IMR-90 (cell line): Measurements from ENCODE around the gene TMEM131. TPM values are rescaled to one million over a fixed set of nuclear protein-coding genes. Genes with fewer than 3 reads are reported as not detected.

Experiments
- ATAC-seq: fragments of 200-7000 bp; cut with Tn5 transposase; 2 replicates; pipeline ENCODE4 v1.9.1; 2020; ENCODE audit warnings: low read depth, mild to moderate bottlenecking, moderate library complexity
- BruUV-seq: library from RNA; stranded (reverse); fragments of 400-500 nt; replicated peaks from 2 replicates; lab custom pipeline; 2021; lab: Mats Ljungman, UMichigan
- CTCF ChIA-PET: fragments of 300-600 bp; formaldehyde crosslinking; extraction: SDS; loops from one replicate; lab custom pipeline; 2021; ENCODE audit warnings: antibody characterized with exemption; lab: Yijun Ruan, JAX
- POLR2A ChIA-PET: fragments of 300-600 bp; sonication (Branson Sonifier 250); formaldehyde crosslinking; loops from one replicate; lab custom pipeline; 2022; ENCODE audit warnings: antibody characterized with exemption; ENCODE audit not compliant: unreplicated experiment; lab: Charles Lee
- DNase-seq: peaks from one replicate; pipeline ENCODE4 v3.0.0; 2013
- H2AFZ ChIP-seq: replicated peaks from 2 replicates; pipeline ENCODE3; 2013; ENCODE audit warnings: low read length, mild to moderate bottlenecking; ENCODE audit not compliant: poor library complexity
- H2AK5ac ChIP-seq: 2 replicates; pipeline ENCODE4 v1.6.1; 2013; ENCODE audit warnings: low read depth, low read length, inconsistent platforms
- H2AK9ac ChIP-seq: replicated peaks from 2 replicates; pipeline ENCODE3; 2013; ENCODE audit warnings: mild to moderate bottlenecking, low read depth, low read length, moderate library complexity; ENCODE audit not compliant: poor library complexity
- H2BK120ac ChIP-seq: 2 replicates; pipeline ENCODE4 v1.6.1; 2013; ENCODE audit warnings: low read depth, low read length, inconsistent platforms
- H2BK15ac ChIP-seq: 3 replicates; pipeline ENCODE4 v1.6.1; 2013; ENCODE audit warnings: low read depth, low read length, inconsistent platforms
- H2BK20ac ChIP-seq: 2 replicates; pipeline ENCODE4 v1.6.1; 2013; ENCODE audit warnings: low read depth, mild to moderate bottlenecking, inconsistent platforms, low read length, moderate library complexity
- H2BK5ac ChIP-seq: 2 replicates; pipeline ENCODE4 v1.6.1; 2013; ENCODE audit warnings: mild to moderate bottlenecking, low read depth, low read length, inconsistent platforms; ENCODE audit not compliant: poor library complexity, severe bottlenecking
- H3K14ac ChIP-seq: replicated peaks from 2 replicates; pipeline ENCODE4 v1.6.1; 2013; ENCODE audit warnings: low read depth, low read length, inconsistent platforms
- H3K18ac ChIP-seq: 2 replicates; pipeline ENCODE4 v1.6.1; 2013; ENCODE audit warnings: low read depth, low read length, control low read depth
- H3K23ac ChIP-seq: 2 replicates; pipeline ENCODE4 v1.6.1; 2013; ENCODE audit warnings: low read depth, low read length, inconsistent platforms
- H3K27ac ChIP-seq: 2 replicates; pipeline ENCODE4 v1.5.1; 2013; ENCODE audit warnings: mild to moderate bottlenecking, control low read depth, low read length; ENCODE audit not compliant: insufficient read depth
- H3K27me3 ChIP-seq: 2 replicates; pipeline ENCODE4 v1.6.1; 2013; ENCODE audit warnings: low read length; ENCODE audit not compliant: control insufficient read depth, insufficient read depth
- H3K36me3 ChIP-seq: 2 replicates; pipeline ENCODE4 v1.6.1; 2013; ENCODE audit warnings: low read length, mixed read lengths; ENCODE audit not compliant: control insufficient read depth, insufficient read depth
- H3K4ac ChIP-seq: 2 replicates; pipeline ENCODE4 v1.6.1; 2013; ENCODE audit warnings: low read depth, low read length, inconsistent platforms
- H3K4me1 ChIP-seq: 2 replicates; pipeline ENCODE4 v1.6.1; 2013; ENCODE audit warnings: low read length, mixed read lengths; ENCODE audit not compliant: control insufficient read depth, insufficient read depth
- H3K4me2 ChIP-seq: 2 replicates; pipeline ENCODE4 v1.6.1; 2013; ENCODE audit warnings: low read depth, mild to moderate bottlenecking, control low read depth, low read length, moderate library complexity
- H3K4me3 ChIP-seq: 2 replicates; pipeline ENCODE4 v1.5.1; 2013; ENCODE audit warnings: low read depth, mild to moderate bottlenecking, control low read depth, low read length, moderate library complexity; ENCODE audit not compliant: insufficient read depth
- H3K56ac ChIP-seq: 2 replicates; pipeline ENCODE4 v1.6.1; 2013; ENCODE audit warnings: low read length, inconsistent platforms; ENCODE audit not compliant: insufficient read depth; ENCODE audit errors: extremely low read depth
- H3K79me1 ChIP-seq, 2 experiments: 2 replicates each; pipeline ENCODE4 v1.6.1; 2013; ENCODE audit warnings: low read length in 2 of 2, inconsistent platforms in 1 of 2, low read depth in 1 of 2
- H3K9ac ChIP-seq: 2 replicates; pipeline ENCODE4 v1.6.1; 2013; ENCODE audit warnings: low read depth, low read length, control low read depth
- H3K9me1 ChIP-seq: 2 replicates; pipeline ENCODE4 v1.6.1; 2013; ENCODE audit warnings: low read length, inconsistent platforms; ENCODE audit not compliant: insufficient read depth
- H3K9me3 ChIP-seq: 2 replicates; pipeline ENCODE4 v1.6.1; 2013; ENCODE audit warnings: low read length; ENCODE audit not compliant: control insufficient read depth, insufficient read depth
- H4K20me1 ChIP-seq: 2 replicates; pipeline ENCODE4 v1.6.1; 2013; ENCODE audit warnings: low read length, inconsistent platforms; ENCODE audit not compliant: insufficient read depth
- H4K5ac ChIP-seq: 2 replicates; pipeline ENCODE4 v1.6.1; 2013; ENCODE audit warnings: mild to moderate bottlenecking, low read depth, low read length, control low read depth
- H4K8ac ChIP-seq, 2 experiments: 2 replicates each; pipeline ENCODE4 v1.6.1; 2013; ENCODE audit warnings: low read depth in 2 of 2, low read length in 2 of 2, control low read depth in 1 of 2, inconsistent platforms in 1 of 2
- H4K91ac ChIP-seq: 2 replicates; pipeline ENCODE4 v1.6.1; 2013; ENCODE audit warnings: low read depth, low read length, inconsistent platforms; ENCODE audit not compliant: insufficient read depth
- BHLHE40 ChIP-seq: fragments of 150-350 bp; IDR thresholded peaks from 2 replicates; pipeline ENCODE4 v1.6.1; 2016; ENCODE audit warnings: mild to moderate bottlenecking, low read depth, low read length
- CEBPB ChIP-seq: IDR thresholded peaks from 2 replicates; pipeline ENCODE4 v1.6.1; 2012; ENCODE audit warnings: low read depth, low read length, improper control_type of control experiment
- CHD1 ChIP-seq: IDR thresholded peaks from 2 replicates; pipeline ENCODE4 v1.6.1; 2012; ENCODE audit warnings: low read depth, low read length, improper control_type of control experiment
- CTCF ChIP-seq: conservative IDR thresholded peaks from 2 replicates; pipeline ENCODE4 v1.5.1; 2012; ENCODE audit warnings: mild to moderate bottlenecking, low read depth, low read length, improper control_type of control experiment
- FOS ChIP-seq: fragments of 150-350 bp; IDR thresholded peaks from 2 replicates; pipeline ENCODE4 v1.6.1; 2016; ENCODE audit warnings: low read depth, low read length
- MAZ ChIP-seq: IDR thresholded peaks from 2 replicates; pipeline ENCODE4 v1.6.1; 2012; ENCODE audit warnings: low read depth, mild to moderate bottlenecking, low read length, improper control_type of control experiment, moderate library complexity, borderline replicate concordance
- MXI1 ChIP-seq: IDR thresholded peaks from 2 replicates; pipeline ENCODE4 v1.6.1; 2012; ENCODE audit warnings: low read depth, mild to moderate bottlenecking, low read length, moderate library complexity, borderline replicate concordance
- POLR2A ChIP-seq: IDR thresholded peaks from 2 replicates; pipeline ENCODE4 v1.6.1; 2012; ENCODE audit warnings: mild to moderate bottlenecking, low read depth, low read length
- RAD21 ChIP-seq: IDR thresholded peaks from 2 replicates; pipeline ENCODE4 v1.6.1; 2012; ENCODE audit warnings: low read length, improper control_type of control experiment
- RCOR1 ChIP-seq: IDR thresholded peaks from 2 replicates; pipeline ENCODE4 v1.6.1; 2012; ENCODE audit warnings: mild to moderate bottlenecking, low read length, improper control_type of control experiment; ENCODE audit not compliant: insufficient replicate concordance
- RFX5 ChIP-seq: IDR thresholded peaks from 2 replicates; pipeline ENCODE4 v1.8.0; 2012; ENCODE audit warnings: low read depth, mild to moderate bottlenecking, low read length, moderate library complexity
- SMC3 ChIP-seq: fragments of 150-350 bp; IDR thresholded peaks from 2 replicates; pipeline ENCODE4 v1.6.1; 2016; ENCODE audit warnings: low read depth, mild to moderate bottlenecking, antibody characterized with exemption, low read length, moderate library complexity
- USF2 ChIP-seq: fragments of 150-350 bp; IDR thresholded peaks from 2 replicates; pipeline ENCODE4 v1.6.1; 2017; ENCODE audit warnings: mild to moderate bottlenecking, antibody characterized with exemption, low read length, low read depth
- WGBS, 2 experiments: methylation state at CpG; one replicate each; pipeline versions ENCODE4 v1.1.5 to v1.1.7; 2013; ENCODE audit warnings: missing lambda C conversion rate in 2 of 2; ENCODE audit not compliant: insufficient read length in 1 of 2; ENCODE audit errors: extremely low coverage in 2 of 2; 5-methylcytosine and 5-hydroxymethylcytosine counted together
- dilution Hi-C: fragments of 300-500 bp; cut with HindIII; formaldehyde crosslinking; loops from one replicate; pipeline ENCODE4 v1.14.3; 2018; ENCODE audit warnings: low sequenced_read_pairs; ENCODE audit not compliant: unreplicated experiment
- in situ Hi-C: fragments of 300-500 bp; cut with MboI; formaldehyde crosslinking; loops from 3 replicates; pipeline ENCODE4 v1.14.3; 2019; ENCODE audit warnings: low sequenced_read_pairs, inconsistent platforms, mixed read lengths
- intact Hi-C: fragments of 100-400 bp; cut with micrococcal nuclease; formaldehyde crosslinking; loops from 2 replicates; pipeline ENCODE4 v1.10.0; 2022
- polyA plus RNA-seq, 3 experiments: library from polyadenylated mRNA; depleted of rRNA; stranded (reverse); fragments of >200 nt; gene quantifications; 2 replicates each; pipeline ENCODE4 v1.2.3, GENCODE V29; 2012; ENCODE audit warnings: low replicate concordance in 1 of 3
- total RNA-seq: library from RNA; depleted of rRNA; stranded (reverse); fragments of >200 nt; gene quantifications from 2 replicates; pipeline ENCODE4 v1.2.3, GENCODE V29; 2012

The TMEM131 gene
- total and polyA plus RNA-seq, 2 of the 4 experiments (the other 2 are of a cell fraction): 13.3 to 14.0 TPM

GRCh38 chr2:97905294-97905693, 90.5 kb downstream of the TMEM131 start:
- intact Hi-C loops: no loop called here
- Histone ChIP-seq H3K4me2 (no peak overlapping the region), H3K9me3 (peaks cover 2% of the 10 kb centered on the region; the same call in 1 of the 2 replicates), H3K9ac (no peak overlapping the region), H2BK15ac (no peak overlapping the region), H2BK5ac (no peak overlapping the region), H3K4ac (no peak overlapping the region), H4K5ac (no peak overlapping the region), H3K23ac (no peak overlapping the region), H3K79me1 (peaks cover 20 to 36% of the 10 kb centered on the region in 2 experiments), H4K91ac (no peak overlapping the region), H3K4me3 (no peak overlapping the region), H3K14ac (no peak overlapping the region), H2AFZ (no peak overlapping the region), H3K56ac (no peak overlapping the region), H2BK120ac (no peak overlapping the region), H3K36me3 (peaks cover 7% of the 10 kb centered on the region), H4K20me1 (no peaks in the 10 kb centered on the region), H3K27me3 (no peaks in the 10 kb centered on the region), H2AK9ac (no peak overlapping the region), H3K18ac (no peak overlapping the region), H2BK20ac (no peak overlapping the region), H3K27ac (no peak overlapping the region), H3K4me1 (peaks cover 1% of the 10 kb centered on the region; the same call in 1 of the 2 replicates), H3K9me1 (no peaks in the 10 kb centered on the region), H4K8ac (no peak overlapping the region), H2AK5ac (no peak overlapping the region)
- BruUV-seq: no TSS peak
- ChIA-PET CTCF (interaction anchor here (0.6 kb wide), 1 partner anchor 13 kb away, joined by 3 read pairs; no protein-coding TSS in a partner anchor), POLR2A (no interaction called here)
- dilution Hi-C loops: no loop called here
- WGBS, 2 experiments: no CpG with 5 or more reads among the region's 1 CpG
- TF ChIP-seq RAD21 (no peak), CHD1 (no peak), MXI1 (no peak), POLR2A (no peak), CEBPB (no peak), BHLHE40 (no peak), RFX5 (no peak), MAZ (no peak), SMC3 (no peak), RCOR1 (no peak), FOS (no peak), USF2 (no peak), CTCF (no peak)
- in situ Hi-C loops: no loop called here
- DNase-seq: no peak
- ATAC-seq: no peak
